DOHH2 (cell line): Measurements from ENCODE around the gene HOXA9.

ENCODE experiments used
- CTCF ChIP-seq: fragments of 200-600 bp; sonication (generic); IDR thresholded peaks from one replicate; pipeline ENCODE4 v1.5.1; 2014; ENCODE audit warnings: antibody characterized with exemption, mild to moderate bottlenecking, low read depth, low read length; ENCODE audit not compliant: poor library complexity, severe bottlenecking
- EZH2phosphoT487 ChIP-seq: fragments of 200-600 bp; sonication (generic); IDR thresholded peaks from 2 replicates; pipeline ENCODE4 v1.6.1; 2017; ENCODE audit warnings: borderline replicate concordance, mild to moderate bottlenecking, antibody characterized with exemption, low read length, moderate library complexity, mixed read lengths

- no peak for TF ChIP-seq CTCF
- peak; percentile 82; the same call in 1 of the 2 replicates for TF ChIP-seq EZH2phosphoT487
Measured at GRCh38 chr7:27188386-27189294, 23.3 kb upstream of the HOXA9 start.
